ENCODE measurements around the gene VCX3B.
"Not testable (repeated sequence)": the region's sequence is repeated elsewhere in the genome, so short reads cannot be mapped to it uniquely, and the experiment has no call there.

The VCX3B gene

GRCh38 chrX:8464530-8464929 lies at the start of gene VCX3B:
Gene VCX3B, plus strand, starts transcription at chrX:8464830. Its CDS starts 621 bp downstream, at chrX:8465451.
- not testable (repeated sequence) for DNase-seq

DNA sequence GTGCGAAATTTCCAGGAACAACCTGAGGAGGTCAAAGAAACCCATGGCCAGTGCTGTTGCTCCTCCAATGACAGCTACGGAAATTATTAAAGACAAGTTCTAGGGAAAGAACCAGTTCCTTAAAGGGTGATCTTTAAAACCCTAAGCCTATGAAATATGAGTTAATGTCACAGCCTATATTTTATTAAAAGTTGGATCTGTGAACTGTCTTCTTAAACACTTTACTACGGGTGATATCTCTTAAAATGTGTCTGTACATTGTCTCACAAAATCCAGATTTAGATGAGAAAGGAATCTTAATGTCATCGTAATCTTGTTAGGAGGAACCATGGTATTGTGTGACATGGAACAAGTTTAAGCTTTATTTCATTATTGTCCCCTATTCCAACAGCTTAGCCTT lies 46.3 kb upstream of the VCX3B start:
- DNase-seq, result no peak

GRCh38 chrX:8424912-8425311 lies 39.7 kb upstream of the VCX3B start:
- DNase-seq, result no peak

- DNase-seq, result no peak
These were observed 34.9 kb upstream of the VCX3B start for GRCh38 chrX:8429692-8430249.

GRCh38 chrX:8430444-8430843 lies 34.2 kb upstream of the VCX3B start:
- DNase-seq, result no peak

- no peak for DNase-seq
These were observed 32.2 kb upstream of the VCX3B start for GRCh38 chrX:8432396-8432795.

- no peak for DNase-seq
These were observed 31.2 kb upstream of the VCX3B start for GRCh38 chrX:8433109-8434062.

DNA sequence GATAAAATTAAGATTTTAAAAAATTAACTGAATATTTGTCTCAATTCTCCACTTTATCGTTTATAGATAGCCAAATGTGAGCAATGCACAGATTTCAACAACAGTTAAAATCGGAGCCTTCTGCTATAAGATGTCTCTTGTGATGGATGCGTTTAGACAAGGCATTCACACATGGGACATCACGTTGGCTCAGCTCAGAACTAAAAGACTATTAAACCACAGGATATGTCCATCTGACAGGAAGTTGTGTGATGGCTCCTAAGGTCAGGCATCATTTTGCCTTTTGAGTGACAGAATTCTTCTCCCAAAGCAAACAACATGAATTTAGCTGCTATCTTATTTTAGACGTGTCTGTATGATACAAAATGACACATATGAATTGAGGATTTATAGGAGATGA lies 17.3 kb upstream of the VCX3B start:
- no peak for DNase-seq

DNA sequence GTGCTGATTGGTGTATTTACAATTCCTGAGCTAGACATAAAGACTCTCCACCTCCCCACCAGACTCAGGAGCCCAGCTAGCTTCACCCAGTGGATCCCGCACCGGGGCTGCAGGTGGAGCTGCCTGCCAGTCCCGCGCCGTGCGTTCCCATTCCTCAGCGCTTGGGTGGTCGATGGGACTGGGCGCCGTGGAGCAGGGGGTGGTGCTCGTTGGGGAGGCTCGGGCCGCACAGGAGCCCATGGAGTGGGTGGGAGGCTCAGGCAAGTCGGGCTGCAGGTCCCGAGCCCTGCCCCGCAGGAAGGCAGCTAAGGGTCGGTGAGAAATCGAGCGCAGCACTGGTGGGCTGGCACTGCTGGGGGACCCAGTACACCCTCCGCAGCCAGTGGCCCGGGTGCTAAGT lies 12.3 kb upstream of the VCX3B start:
- not testable (repeated sequence) for DNase-seq

DNA sequence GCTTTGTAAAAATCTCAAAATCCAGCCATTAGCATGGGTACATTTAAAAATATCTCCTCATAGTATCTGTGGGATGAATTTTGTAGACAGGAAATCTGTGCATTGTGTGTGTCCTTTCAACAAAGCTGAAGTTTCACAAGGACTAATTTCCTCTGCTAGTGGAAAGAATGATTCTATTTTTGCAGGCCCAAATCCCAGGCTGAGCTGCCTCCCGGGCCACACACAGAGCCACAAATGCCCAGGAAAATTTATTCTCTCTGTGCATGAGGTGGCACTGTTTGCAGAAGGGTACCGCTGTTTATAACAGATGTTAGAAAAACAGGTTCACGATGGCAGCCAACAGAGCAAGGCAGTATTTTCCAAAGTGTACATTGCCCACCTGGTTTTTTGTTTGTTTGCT lies 11.0 kb upstream of the VCX3B start:
- peak; percentile 16 for DNase-seq

DNA sequence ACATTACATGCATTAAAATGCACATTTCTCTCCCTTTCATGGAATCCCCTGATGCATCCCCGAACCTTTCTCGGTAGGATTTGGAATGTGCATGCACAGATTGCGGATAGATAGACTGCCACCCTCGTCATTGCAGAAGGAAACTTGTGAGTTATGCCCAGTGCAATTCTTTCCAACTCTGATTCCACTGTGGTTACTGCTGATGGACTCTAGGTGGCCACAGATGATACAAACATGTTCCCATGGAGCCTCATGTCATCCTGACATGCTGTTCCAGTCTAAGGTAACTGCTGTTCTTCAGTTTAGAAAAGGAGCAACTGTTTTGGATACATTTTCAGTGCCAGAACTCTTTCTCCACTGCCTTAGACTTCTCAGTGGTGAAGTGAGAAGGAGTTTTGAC lies 9.1 kb upstream of the VCX3B start:
- no peak for DNase-seq

DNA sequence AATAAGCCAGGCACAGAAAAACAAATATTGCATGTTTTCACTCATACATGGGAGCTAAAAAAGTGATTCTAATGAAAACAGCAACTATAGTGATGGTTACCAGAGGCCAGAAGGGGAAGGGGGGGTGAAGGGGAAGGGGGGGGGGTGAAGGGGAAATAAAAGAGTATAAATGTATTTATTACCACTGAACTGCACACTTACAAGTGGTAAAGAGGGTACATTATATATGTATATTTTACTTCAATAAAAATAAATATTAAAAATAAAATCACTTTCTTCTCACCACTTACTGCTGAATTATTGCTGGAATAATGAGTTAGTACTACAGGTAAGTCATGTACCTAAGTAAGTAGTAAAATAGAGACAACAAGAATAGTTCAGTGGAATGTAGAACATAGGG lies 2.1 kb upstream of the VCX3B start:
- DNase-seq, result no peak

DNA sequence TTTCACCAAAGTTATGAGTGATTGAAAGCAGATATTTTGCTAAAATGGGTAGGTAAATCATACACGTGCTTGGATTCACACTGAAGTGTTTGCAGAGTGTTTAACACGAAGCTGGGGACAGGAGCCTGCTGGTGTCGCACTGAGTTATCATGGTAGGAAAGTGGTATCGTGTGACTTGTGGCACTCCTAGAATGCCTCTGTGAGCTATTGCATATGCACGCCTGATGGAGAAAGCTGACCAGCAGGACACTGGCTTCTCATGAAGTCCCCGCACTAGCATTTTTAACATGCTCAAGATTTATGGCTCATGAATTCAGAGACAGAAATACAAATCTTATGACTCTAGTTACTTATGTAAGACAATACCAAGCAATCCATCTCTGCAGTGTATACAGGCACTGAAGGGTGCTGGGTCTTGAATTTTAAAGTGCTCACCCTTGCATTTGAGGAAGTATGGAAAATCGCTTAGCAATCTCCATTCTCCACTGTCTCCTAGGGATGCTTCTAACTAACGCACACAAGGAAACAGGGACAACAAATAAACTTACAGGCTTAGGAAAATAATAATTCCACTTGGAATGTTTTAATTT lies 19.8 kb downstream of the VCX3B start:
- no peak for DNase-seq

GRCh38 chrX:8495036-8495435 lies 30.4 kb downstream of the VCX3B start:
- DNase-seq, result not testable (repeated sequence)

- DNase-seq, result no peak
These were observed 35.6 kb downstream of the VCX3B start for GRCh38 chrX:8500203-8500602.

DNA sequence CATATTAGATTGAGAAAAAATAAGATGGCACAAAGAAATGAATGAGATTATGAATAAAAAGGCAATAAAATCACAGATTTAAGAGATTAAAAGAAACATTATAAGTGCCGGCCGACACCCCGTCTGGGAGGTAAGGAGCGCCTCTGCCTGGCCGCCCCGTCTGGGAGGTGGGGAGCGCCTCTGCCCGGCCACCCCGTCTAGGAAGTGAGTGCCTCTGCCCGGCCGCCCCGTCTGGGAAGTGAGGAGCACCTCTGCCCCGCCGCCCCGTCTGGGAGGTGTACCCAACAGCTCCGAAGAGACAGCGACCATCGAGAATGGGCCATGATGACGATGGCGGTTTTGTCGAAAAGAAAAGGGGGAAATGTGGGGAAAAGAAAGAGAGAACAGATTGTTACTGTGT lies 37.5 kb downstream of the VCX3B start:
- DNase-seq, result not testable (repeated sequence)

DNA sequence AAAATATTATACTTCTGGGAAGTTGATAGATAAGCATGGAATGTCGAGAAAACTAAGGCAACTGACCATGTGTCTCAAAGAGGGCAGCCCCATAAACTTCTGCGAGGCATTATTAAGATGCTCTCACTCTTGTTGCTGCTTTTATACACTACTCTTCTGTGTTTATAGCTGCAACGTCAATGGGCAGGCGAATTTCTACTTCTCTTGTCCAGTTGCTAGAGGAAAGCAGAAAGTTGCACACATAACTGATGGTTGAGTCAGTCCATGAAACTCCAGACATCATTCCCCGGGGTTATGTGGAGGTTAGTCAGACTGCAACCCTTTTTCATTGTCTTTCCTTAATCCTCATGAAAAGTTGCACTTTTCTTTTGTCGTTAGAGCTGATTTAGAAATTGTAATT lies 39.8 kb downstream of the VCX3B start:
- DNase-seq, result no peak

All from right hindlimb (tissue), 1 donor.